Osteoblast (primary cell): ENCODE measurements around the gene KLK15. TPM values are rescaled to one million over a fixed set of nuclear protein-coding genes. Genes with fewer than 3 reads are reported as not detected.
A peak's percentile ranks its signal among the peaks of the same experiment; 100 is the strongest.
"Not testable (repeated sequence)": the region's sequence is repeated elsewhere in the genome, so short reads cannot be mapped to it uniquely, and the experiment has no call there.

Experiments
- DNase-seq: peaks from one replicate; pipeline ENCODE4 v3.0.0; 2011; ENCODE audit warnings: low spot score, mixed read lengths; ENCODE audit not compliant: insufficient read length; ENCODE audit errors: missing footprints
- H2AFZ ChIP-seq: 2 replicates; pipeline ENCODE4 v1.6.0; 2011; ENCODE audit warnings: mild to moderate bottlenecking, low read length
- H3K27ac ChIP-seq: 2 replicates; pipeline ENCODE4 v1.5.1; 2011; ENCODE audit warnings: mild to moderate bottlenecking, low read depth, low read length, moderate library complexity
- H3K27me3 ChIP-seq: 2 replicates; pipeline ENCODE4 v1.6.0; 2012; ENCODE audit warnings: mild to moderate bottlenecking, control low read depth, inconsistent platforms, low read length, moderate library complexity; ENCODE audit not compliant: insufficient read depth
- H3K36me3 ChIP-seq: 2 replicates; pipeline ENCODE4 v1.5.1; 2011; ENCODE audit warnings: mild to moderate bottlenecking, low read length, control low read depth, moderate library complexity; ENCODE audit not compliant: insufficient read depth
- H3K4me1 ChIP-seq: 2 replicates; pipeline ENCODE4 v1.5.1; 2011; ENCODE audit warnings: mild to moderate bottlenecking, low read length, control low read depth, moderate library complexity; ENCODE audit not compliant: insufficient read depth
- H3K4me2 ChIP-seq: 2 replicates; pipeline ENCODE4 v1.6.0; 2011; ENCODE audit warnings: mild to moderate bottlenecking, low read length; ENCODE audit not compliant: insufficient read depth
- H3K4me3 ChIP-seq: fragments of 200-600 bp; sonication (generic); 3 replicates; pipeline ENCODE4 v1.5.1; 2012; ENCODE audit warnings: mild to moderate bottlenecking, low read length, inconsistent platforms; ENCODE audit not compliant: insufficient read depth
- H3K79me2 ChIP-seq: 2 replicates; pipeline ENCODE4 v1.6.0; 2012; ENCODE audit warnings: mild to moderate bottlenecking, low read length, control low read depth, inconsistent platforms; ENCODE audit not compliant: insufficient read depth
- H3K9me3 ChIP-seq: 2 replicates; pipeline ENCODE4 v1.5.1; 2011; ENCODE audit warnings: low read depth, low read length, control low read depth
- H4K20me1 ChIP-seq: 2 replicates; pipeline ENCODE4 v1.6.0; 2012; ENCODE audit warnings: mild to moderate bottlenecking, low read length, control low read depth; ENCODE audit not compliant: insufficient read depth
- total RNA-seq: library from RNA; depleted of rRNA; stranded (reverse); fragments of >200 nt; gene quantifications from 2 replicates; pipeline ENCODE4 v1.2.3, GENCODE V29; 2012
- TF ChIP-seq, protein P1 (sequence below): IDR thresholded peaks from 2 replicates; pipeline ENCODE4 v1.5.1; 2011; ENCODE audit warnings: mild to moderate bottlenecking, low read depth, low read length, moderate library complexity; ENCODE audit errors: extremely low read depth

KLK15 gene
- total RNA-seq, 1 donor = not detected

GRCh38 chr19:50817941-50818858, 15.2 kb downstream of the KLK15 start:
- Histone ChIP-seq H2AFZ (peak overlapping the region; percentile 41), H4K20me1 (no peaks in the 10 kb centered on the region), H3K4me1 (no peaks in the 10 kb centered on the region), H3K36me3 (no peaks in the 10 kb centered on the region), H3K4me2 (peak overlapping the region; percentile 66), H3K9me3 (no peaks in the 10 kb centered on the region), H3K27me3 (peaks cover 28% of the 10 kb centered on the region), H3K4me3 (peak overlapping the region; percentile 28), H3K27ac (no peak overlapping the region), H3K79me2 (no peaks in the 10 kb centered on the region)
- TF ChIP-seq, protein P1, sequence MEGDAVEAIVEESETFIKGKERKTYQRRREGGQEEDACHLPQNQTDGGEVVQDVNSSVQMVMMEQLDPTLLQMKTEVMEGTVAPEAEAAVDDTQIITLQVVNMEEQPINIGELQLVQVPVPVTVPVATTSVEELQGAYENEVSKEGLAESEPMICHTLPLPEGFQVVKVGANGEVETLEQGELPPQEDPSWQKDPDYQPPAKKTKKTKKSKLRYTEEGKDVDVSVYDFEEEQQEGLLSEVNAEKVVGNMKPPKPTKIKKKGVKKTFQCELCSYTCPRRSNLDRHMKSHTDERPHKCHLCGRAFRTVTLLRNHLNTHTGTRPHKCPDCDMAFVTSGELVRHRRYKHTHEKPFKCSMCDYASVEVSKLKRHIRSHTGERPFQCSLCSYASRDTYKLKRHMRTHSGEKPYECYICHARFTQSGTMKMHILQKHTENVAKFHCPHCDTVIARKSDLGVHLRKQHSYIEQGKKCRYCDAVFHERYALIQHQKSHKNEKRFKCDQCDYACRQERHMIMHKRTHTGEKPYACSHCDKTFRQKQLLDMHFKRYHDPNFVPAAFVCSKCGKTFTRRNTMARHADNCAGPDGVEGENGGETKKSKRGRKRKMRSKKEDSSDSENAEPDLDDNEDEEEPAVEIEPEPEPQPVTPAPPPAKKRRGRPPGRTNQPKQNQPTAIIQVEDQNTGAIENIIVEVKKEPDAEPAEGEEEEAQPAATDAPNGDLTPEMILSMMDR = no peak
- DNase-seq = peak; percentile 74

DNA sequence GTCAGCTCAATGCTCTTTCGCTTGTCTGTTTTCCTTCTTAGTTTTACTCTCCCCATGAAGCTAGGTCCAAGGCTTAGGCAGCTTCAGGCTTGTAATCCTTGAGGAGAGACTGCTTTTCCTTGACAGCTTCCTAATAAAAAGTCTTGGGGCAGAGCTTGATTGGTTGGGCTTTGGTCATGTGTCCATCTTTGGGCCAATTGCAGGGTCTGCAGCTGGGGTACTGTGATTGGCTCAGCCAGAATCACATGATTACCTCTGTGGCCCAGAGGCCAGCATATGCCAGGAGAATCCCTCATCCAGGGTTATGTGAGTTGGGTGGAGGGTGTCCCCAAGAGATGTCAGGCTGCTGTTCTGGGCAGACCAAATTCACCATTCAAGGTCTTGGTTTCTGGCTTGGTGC, 17.9 kb downstream of the KLK15 start:
- Histone ChIP-seq H3K36me3 (no peaks in the 10 kb centered on the region), H3K9me3 (no peaks in the 10 kb centered on the region), H4K20me1 (no peaks in the 10 kb centered on the region), H3K4me1 (no peaks in the 10 kb centered on the region), H3K4me3 (no peak overlapping the region), H3K4me2 (no peak overlapping the region), H3K27me3 (peaks cover 20% of the 10 kb centered on the region), H3K79me2 (no peaks in the 10 kb centered on the region), H3K27ac (no peak overlapping the region), H2AFZ (no peak overlapping the region)
- peak; percentile 21 for DNase-seq
- TF ChIP-seq, protein P1 = no peak

DNA sequence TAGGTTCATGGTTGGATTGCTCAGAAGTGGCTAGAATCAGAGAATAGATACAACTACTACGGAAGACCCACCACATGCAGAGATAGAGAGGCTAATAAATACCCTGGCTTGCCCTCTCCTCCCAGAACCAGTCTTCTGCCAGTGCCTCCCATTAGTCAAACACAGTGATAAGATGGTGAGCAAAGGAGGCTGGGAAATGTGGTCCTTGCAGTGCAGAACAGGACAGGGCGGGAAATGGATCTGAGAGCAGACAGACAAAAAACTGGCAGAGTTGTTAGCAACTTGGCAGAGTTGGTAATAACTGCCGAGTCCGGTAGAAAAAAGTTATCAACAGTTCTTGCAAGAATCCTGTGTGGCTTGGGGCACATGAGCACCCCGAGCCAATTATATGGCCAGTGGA, 18.5 kb downstream of the KLK15 start:
- Histone ChIP-seq H3K4me2 (no peak overlapping the region), H3K4me3 (no peak overlapping the region), H3K27me3 (peaks cover 15% of the 10 kb centered on the region), H3K36me3 (no peaks in the 10 kb centered on the region), H3K9me3 (no peaks in the 10 kb centered on the region), H3K79me2 (no peaks in the 10 kb centered on the region), H4K20me1 (no peaks in the 10 kb centered on the region), H3K4me1 (no peaks in the 10 kb centered on the region), H3K27ac (no peak overlapping the region), H2AFZ (no peak overlapping the region)
- TF ChIP-seq, protein P1 = no peak
- DNase-seq = peak; percentile 51

DNA sequence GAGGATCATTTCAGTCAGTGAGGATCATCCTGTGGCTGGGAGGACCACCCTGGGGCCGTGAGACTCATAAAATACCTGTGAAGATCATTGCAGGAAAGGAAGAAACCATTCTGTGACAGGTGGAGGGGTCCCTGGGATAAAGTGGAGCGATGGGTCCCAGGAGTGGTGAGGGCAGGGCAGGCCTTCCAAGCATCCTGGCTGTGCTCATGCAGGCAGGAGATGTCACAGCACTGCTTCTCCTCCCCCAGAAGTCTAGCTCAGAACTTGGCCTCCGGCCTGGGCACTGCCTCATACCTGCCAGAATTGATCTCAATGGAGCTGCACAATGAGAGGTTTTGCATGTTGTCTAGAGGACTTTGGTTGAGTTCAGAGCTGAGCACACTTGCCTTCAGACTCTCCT, 20.9 kb downstream of the KLK15 start:
- Histone ChIP-seq H3K4me3 (no peak overlapping the region), H3K27ac (no peak overlapping the region), H3K79me2 (no peaks in the 10 kb centered on the region), H3K36me3 (no peaks in the 10 kb centered on the region), H2AFZ (no peak overlapping the region), H3K4me1 (no peaks in the 10 kb centered on the region), H3K27me3 (no peaks in the 10 kb centered on the region), H4K20me1 (no peaks in the 10 kb centered on the region), H3K9me3 (no peaks in the 10 kb centered on the region), H3K4me2 (no peak overlapping the region)
- no peak for DNase-seq
- TF ChIP-seq, protein P1 = no peak

- H2AFZ ChIP-seq, H3K4me1 ChIP-seq, H3K9me3 ChIP-seq, H3K4me2 ChIP-seq, H3K27me3 ChIP-seq, H3K36me3 ChIP-seq, H3K79me2 ChIP-seq, DNase-seq, H3K4me3 ChIP-seq, H3K27ac ChIP-seq, H4K20me1 ChIP-seq: not testable (repeated sequence)
These were observed 21.6 kb downstream of the KLK15 start for GRCh38 chr19:50811622-50812238.
